Transverse colon (tissue), 4 donors: ENCODE results near the gene DRGX. TPM values are rescaled to one million over a fixed set of nuclear protein-coding genes. Genes with fewer than 3 reads are reported as not detected.

Experiments used
- DNase-seq: peaks from one replicate; pipeline ENCODE4 v3.0.0-alpha.2; 2019
- H3K27ac ChIP-seq, 4 donors: fragments of 200-600 bp; sonication (generic); 2 replicates each; pipeline ENCODE4 v1.5.1; 2016 to 2018; ENCODE audit warnings: inconsistent platforms in 4 of 4
- H3K27me3 ChIP-seq: fragments of 200-600 bp; sonication (generic); 2 replicates; pipeline ENCODE4 v1.5.1; 2017; ENCODE audit warnings: inconsistent platforms
- H3K36me3 ChIP-seq, 4 donors: fragments of 200-600 bp; sonication (generic); 2 replicates each; pipeline ENCODE4 v1.5.1; 2017 to 2019; ENCODE audit warnings: inconsistent platforms in 4 of 4
- H3K4me1 ChIP-seq, 4 donors: fragments of 200-600 bp; sonication (generic); 2 replicates each; pipeline ENCODE4 v1.5.1; 2017 to 2020; ENCODE audit warnings: inconsistent platforms in 4 of 4
- H3K4me3 ChIP-seq, 4 donors: fragments of 200-600 bp; sonication (generic); 1 replicate in 1 of 4; 2 replicates in 3 of 4; pipeline versions ENCODE4 v1.5.1 to v1.6.1; 2017 to 2019; ENCODE audit warnings: inconsistent platforms in 4 of 4
- H3K9me3 ChIP-seq, 2 donors: fragments of 200-600 bp; sonication (generic); 2 replicates each; pipeline ENCODE4 v1.5.1; 2017 to 2019; ENCODE audit warnings: inconsistent platforms in 2 of 2
- EP300 ChIP-seq: sonication (generic); formaldehyde crosslinking; IDR thresholded peaks from one replicate; pipeline ENCODE4 v1.6.1; 2017; ENCODE audit warnings: antibody characterized with exemption, low read depth
- POLR2A ChIP-seq: fragments of 450-650 bp; IDR thresholded peaks from one replicate; pipeline ENCODE4 v1.6.1; 2016; ENCODE audit warnings: antibody characterized with exemption, mild to moderate bottlenecking, moderate library complexity
- POLR2AphosphoS5 ChIP-seq, 3 donors: sonication (generic); formaldehyde crosslinking; IDR thresholded peaks; one replicate each; pipeline ENCODE4 v1.6.1; 2016; ENCODE audit warnings: antibody characterized with exemption in 3 of 3
- WGBS, 2 donors: methylation state at CpG; one replicate each; pipeline ENCODE4 v1.1.5; 2018; ENCODE audit warnings: low coverage in 1 of 2; 5-methylcytosine and 5-hydroxymethylcytosine counted together
- in situ Hi-C, 4 donors: fragments of 200-750 bp; cut with MboI; loops; one replicate each; pipeline versions ENCODE4 v1.15.0 to v1.15.1; 2017; ENCODE audit warnings: low sequenced_read_pairs in 3 of 4, low pct_ligation_motif_present in 1 of 4, low pct_unique_long_range_greater_than_20kb in 1 of 4
- intact Hi-C: fragments of 100-400 bp; cut with DNase I; formaldehyde crosslinking; loops from one replicate; pipeline ENCODE4 v1.15.1; 2023; ENCODE audit warnings: low total_unique reads
- total RNA-seq, 4 donors: library from RNA; depleted of rRNA; stranded (reverse); fragments of >200 nt; gene quantifications; one replicate each; pipeline ENCODE4 v1.1.0, GENCODE V29; 2016
- TF ChIP-seq, protein P1 (sequence below), 5 experiments: fragments of 200-600 bp in 3 of 5; fragments of 450-650 bp in 2 of 5; sonication (generic) in 3 of 5; IDR thresholded peaks; 1 replicate in 2 of 5; 2 replicates in 3 of 5; pipeline ENCODE4 v1.5.1; 2016 to 2017; ENCODE audit warnings: antibody characterized with exemption in 5 of 5, inconsistent platforms in 3 of 5, mild to moderate bottlenecking in 2 of 5, moderate library complexity in 1 of 5

Gene DRGX
- total RNA-seq, 4 donors from 2014 or later, result 0.32 to 0.37 TPM; not detected in 2

DNA sequence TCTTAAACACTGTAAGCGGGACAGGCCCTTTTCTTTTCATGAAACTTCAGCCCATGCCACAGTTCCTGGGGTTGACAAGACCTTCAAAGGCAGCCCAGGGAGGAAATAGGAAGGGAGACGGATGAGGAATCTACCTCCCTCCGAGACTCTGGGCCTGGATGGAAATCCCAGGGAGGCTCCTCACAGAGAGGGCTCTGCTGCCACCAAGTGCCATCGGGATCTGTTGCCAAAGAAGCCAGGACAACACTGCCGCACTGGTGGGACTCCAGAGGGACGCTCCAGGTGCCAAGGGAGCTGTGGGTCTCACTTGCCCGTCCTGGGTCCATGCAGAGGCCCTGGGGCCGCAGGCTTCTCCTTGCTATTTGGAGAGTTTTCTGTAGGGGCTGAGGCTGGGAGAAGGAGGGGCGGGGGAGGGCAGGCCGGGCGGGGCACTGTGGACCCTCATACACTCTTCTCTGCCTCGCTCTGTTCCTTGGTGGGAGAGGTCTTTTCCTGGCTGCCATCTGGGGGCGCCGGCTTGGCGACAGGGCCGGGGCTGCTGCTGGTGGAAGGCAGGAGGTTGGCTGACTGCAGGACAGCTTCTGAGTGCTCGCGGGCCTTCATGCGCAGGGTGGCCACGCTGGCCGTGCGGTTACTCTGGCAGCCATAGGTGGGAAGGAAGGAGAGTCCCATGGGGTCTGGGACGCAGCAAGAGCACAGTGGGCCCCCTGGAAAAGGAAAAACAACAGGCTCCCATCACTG is 30.0 kb downstream of the DRGX start:
- H3K27me3 ChIP-seq, result no peaks in the 10 kb centered on the region
- H3K4me1 ChIP-seq, result no peaks in the 10 kb centered on the region
- no peak for DNase-seq
- in situ Hi-C loops (no loop called here), intact Hi-C loops (no loop called here)
- no peak overlapping the region for H3K27ac ChIP-seq
- WGBS, 2 donors, result 79 to 100% methylated on average over 1 to 22 of the region's 23 CpGs
- no peaks in the 10 kb centered on the region for H3K9me3 ChIP-seq
- no peaks in the 10 kb centered on the region for H3K36me3 ChIP-seq
- H3K4me3 ChIP-seq, result no peak overlapping the region
- TF ChIP-seq EP300 (no peak), POLR2A (no peak), POLR2AphosphoS5 (IDR thresholded peaks at IDR 0.05) (no peak)
- TF ChIP-seq, protein P1, sequence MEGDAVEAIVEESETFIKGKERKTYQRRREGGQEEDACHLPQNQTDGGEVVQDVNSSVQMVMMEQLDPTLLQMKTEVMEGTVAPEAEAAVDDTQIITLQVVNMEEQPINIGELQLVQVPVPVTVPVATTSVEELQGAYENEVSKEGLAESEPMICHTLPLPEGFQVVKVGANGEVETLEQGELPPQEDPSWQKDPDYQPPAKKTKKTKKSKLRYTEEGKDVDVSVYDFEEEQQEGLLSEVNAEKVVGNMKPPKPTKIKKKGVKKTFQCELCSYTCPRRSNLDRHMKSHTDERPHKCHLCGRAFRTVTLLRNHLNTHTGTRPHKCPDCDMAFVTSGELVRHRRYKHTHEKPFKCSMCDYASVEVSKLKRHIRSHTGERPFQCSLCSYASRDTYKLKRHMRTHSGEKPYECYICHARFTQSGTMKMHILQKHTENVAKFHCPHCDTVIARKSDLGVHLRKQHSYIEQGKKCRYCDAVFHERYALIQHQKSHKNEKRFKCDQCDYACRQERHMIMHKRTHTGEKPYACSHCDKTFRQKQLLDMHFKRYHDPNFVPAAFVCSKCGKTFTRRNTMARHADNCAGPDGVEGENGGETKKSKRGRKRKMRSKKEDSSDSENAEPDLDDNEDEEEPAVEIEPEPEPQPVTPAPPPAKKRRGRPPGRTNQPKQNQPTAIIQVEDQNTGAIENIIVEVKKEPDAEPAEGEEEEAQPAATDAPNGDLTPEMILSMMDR (IDR thresholded peaks at IDR 0.05), result no peak

DNA sequence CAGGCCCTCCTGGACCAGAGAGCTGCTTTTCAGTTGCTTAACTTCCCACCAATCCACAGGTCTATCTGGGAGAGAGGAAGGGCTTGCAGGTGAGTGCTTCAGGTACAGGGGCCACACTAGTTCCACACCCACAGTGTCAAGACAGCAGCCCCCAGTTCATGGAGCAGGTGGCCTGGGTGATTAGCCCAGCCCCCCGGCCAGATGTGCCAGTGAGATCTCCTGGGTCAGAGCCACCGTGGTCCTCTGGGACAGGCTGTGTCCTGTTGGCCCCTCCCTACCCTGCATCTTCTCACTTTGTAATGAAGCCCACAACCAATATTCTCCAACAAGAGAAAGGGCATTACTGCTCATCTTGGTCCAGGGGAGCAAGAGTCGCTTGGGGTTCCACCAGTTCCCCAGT is 30.6 kb downstream of the DRGX start:
- Histone ChIP-seq H3K4me3 (no peak overlapping the region), H3K4me1 (no peaks in the 10 kb centered on the region), H3K27ac (no peak overlapping the region), H3K9me3 (no peaks in the 10 kb centered on the region), H3K27me3 (no peaks in the 10 kb centered on the region), H3K36me3 (no peaks in the 10 kb centered on the region)
- in situ Hi-C loops (no loop called here), intact Hi-C loops (no loop called here)
- TF ChIP-seq, protein P1 (IDR thresholded peaks at IDR 0.05), result no peak
- TF ChIP-seq EP300 (no peak), POLR2AphosphoS5 (IDR thresholded peaks at IDR 0.05) (no peak), POLR2A (no peak)
- no peak for DNase-seq
- whole genome bisulfite sequencing, 2 donors, result 81 to 86% methylated on average over 3 of the region's 3 CpGs

DNA sequence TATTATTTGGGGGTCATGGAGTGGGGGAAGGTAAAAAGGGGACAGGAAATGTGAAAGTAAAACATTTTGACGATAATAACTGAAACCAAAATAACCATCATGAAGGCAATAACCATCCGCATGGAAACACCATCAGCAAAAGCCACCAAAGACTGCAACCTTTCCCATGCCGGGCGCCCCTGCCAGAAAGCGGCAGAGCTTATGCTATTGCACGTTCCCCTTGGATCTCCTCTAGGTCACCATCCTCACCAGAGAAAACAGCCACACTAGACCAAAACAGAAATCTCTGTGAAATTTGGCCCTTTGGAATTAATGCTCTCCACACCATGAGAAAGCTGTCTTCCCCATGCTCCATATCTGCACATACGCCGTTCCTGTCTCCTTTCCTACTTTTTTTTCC is 31.1 kb downstream of the DRGX start:
- Histone ChIP-seq H3K36me3 (no peaks in the 10 kb centered on the region), H3K27me3 (no peaks in the 10 kb centered on the region), H3K4me1 (no peaks in the 10 kb centered on the region), H3K27ac (no peak overlapping the region), H3K9me3 (no peaks in the 10 kb centered on the region), H3K4me3 (no peak overlapping the region)
- in situ Hi-C loops (no loop called here), intact Hi-C loops (no loop called here)
- 89 to 93% methylated on average over 3 to 8 of the region's 8 CpGs for WGBS, 2 donors
- TF ChIP-seq, protein P1 (IDR thresholded peaks at IDR 0.05), result no peak
- TF ChIP-seq POLR2A, result no peak
- no peak for DNase-seq

DNA sequence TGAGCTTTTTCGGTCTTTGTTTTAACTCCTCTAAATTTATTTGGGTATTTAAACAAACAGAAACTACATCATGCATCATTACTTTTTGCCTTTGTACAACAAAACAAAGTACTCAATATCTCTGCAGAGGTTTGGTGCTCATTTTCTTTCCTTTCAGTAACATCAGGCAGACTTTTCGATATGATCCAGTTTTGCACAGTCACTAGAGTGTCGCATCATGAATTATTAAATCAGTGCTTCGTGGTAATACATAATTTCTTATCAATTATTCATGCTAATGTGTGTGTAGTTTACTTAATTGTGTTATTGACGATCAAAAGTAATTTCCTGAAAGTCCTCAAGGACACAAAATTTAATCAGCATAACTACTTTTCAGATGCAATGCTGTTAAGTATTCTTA is 31.8 kb downstream of the DRGX start:
- intact Hi-C loops, result no loop called here
- WGBS, 2 donors, result 72 to 78% methylated on average over 5 of the region's 5 CpGs
- in situ Hi-C loops, result no loop called here

More for the DNA sequence above, 31.8 kb downstream of the DRGX start:
- no peaks in the 10 kb centered on the region for H3K4me1 ChIP-seq
- no peak overlapping the region for H3K4me3 ChIP-seq
- H3K27ac ChIP-seq, result no peak overlapping the region
- TF ChIP-seq POLR2A (no peak), POLR2AphosphoS5 (IDR thresholded peaks at IDR 0.05) (no peak), EP300 (no peak)
- TF ChIP-seq, protein P1 (IDR thresholded peaks at IDR 0.05), result no peak
- H3K9me3 ChIP-seq, result no peaks in the 10 kb centered on the region
- no peaks in the 10 kb centered on the region for H3K27me3 ChIP-seq
- H3K36me3 ChIP-seq, result no peaks in the 10 kb centered on the region
- no peak for DNase-seq
